ENCODE results near the gene SPECC1.
A peak's percentile ranks its signal among the peaks of the same experiment; 100 is the strongest.

DNA sequence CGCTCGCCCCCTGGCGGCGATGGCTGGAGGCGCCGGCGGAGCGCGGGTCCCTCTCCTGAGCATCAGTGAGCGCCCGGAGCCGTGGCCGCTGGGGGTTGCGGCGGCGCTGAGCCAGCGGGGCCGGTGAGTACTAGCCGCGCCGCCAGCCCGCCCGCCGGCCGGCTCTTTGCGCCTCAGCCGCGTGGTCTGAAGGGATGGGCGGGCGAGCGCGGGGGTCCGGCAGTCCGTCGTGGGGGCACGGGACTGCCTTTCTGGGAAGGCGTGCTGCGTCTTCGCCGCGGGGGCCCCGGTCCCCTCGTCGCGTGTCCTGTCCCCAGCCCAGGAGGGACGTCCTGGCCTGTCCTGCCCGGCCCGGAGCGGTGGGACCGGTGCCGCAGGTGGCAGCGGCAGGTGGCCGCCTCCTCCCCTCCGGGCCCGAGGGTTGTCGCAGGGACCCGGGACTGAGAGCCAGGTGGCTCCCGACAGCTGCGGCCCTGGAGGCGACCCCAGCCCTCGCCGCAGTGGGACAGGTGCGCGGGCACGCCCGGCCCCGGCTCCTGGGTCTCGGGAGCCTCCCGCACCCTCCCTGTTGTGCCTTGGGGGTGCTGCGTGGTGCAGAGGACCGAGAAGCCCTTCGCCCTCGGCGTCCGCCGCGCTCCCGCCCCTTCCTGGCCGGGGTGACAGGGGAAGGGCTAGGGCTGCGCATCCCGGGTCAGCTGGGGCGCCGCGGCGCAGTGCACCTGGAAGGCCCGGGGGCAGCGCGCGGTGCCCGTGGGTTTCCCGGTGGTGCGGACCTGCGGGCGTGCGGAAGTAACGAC lies at the start of gene SPECC1:
- TF ChIP-seq, protein P1, sequence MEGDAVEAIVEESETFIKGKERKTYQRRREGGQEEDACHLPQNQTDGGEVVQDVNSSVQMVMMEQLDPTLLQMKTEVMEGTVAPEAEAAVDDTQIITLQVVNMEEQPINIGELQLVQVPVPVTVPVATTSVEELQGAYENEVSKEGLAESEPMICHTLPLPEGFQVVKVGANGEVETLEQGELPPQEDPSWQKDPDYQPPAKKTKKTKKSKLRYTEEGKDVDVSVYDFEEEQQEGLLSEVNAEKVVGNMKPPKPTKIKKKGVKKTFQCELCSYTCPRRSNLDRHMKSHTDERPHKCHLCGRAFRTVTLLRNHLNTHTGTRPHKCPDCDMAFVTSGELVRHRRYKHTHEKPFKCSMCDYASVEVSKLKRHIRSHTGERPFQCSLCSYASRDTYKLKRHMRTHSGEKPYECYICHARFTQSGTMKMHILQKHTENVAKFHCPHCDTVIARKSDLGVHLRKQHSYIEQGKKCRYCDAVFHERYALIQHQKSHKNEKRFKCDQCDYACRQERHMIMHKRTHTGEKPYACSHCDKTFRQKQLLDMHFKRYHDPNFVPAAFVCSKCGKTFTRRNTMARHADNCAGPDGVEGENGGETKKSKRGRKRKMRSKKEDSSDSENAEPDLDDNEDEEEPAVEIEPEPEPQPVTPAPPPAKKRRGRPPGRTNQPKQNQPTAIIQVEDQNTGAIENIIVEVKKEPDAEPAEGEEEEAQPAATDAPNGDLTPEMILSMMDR (IDR thresholded peaks at IDR 0.05): peak in 5 of 7 experiments; percentile 90 to 100 (median 95)
- no peak for TF ChIP-seq POLR2A (IDR thresholded peaks at IDR 0.05)
